ENCODE data around the gene FKBP2.

GRCh38 chr11:64290352-64291261 is 49.7 kb downstream of the FKBP2 start:
- no peak for TF ChIP-seq CTCF (conservative IDR thresholded peaks at IDR 0.05)
- TF ChIP-seq ZFX (IDR thresholded peaks at IDR 0.05), result no peak
